DND-41 (cell line): Measurements from ENCODE around the gene NOPCHAP1.

ENCODE experiments used
- EZH2 ChIP-seq: IDR thresholded peaks from 3 replicates; pipeline ENCODE4 v1.6.1; 2012; ENCODE audit warnings: borderline replicate concordance, low read depth, mild to moderate bottlenecking, moderate library complexity, low read length, inconsistent platforms; ENCODE audit not compliant: severe bottlenecking
- TF ChIP-seq, protein P1 (sequence below): IDR thresholded peaks from 2 replicates; pipeline ENCODE4 v1.5.1; 2012; ENCODE audit warnings: borderline replicate concordance, low read length, moderate library complexity, mild to moderate bottlenecking; ENCODE audit not compliant: poor library complexity, severe bottlenecking; ENCODE audit errors: extremely low read depth

DNA sequence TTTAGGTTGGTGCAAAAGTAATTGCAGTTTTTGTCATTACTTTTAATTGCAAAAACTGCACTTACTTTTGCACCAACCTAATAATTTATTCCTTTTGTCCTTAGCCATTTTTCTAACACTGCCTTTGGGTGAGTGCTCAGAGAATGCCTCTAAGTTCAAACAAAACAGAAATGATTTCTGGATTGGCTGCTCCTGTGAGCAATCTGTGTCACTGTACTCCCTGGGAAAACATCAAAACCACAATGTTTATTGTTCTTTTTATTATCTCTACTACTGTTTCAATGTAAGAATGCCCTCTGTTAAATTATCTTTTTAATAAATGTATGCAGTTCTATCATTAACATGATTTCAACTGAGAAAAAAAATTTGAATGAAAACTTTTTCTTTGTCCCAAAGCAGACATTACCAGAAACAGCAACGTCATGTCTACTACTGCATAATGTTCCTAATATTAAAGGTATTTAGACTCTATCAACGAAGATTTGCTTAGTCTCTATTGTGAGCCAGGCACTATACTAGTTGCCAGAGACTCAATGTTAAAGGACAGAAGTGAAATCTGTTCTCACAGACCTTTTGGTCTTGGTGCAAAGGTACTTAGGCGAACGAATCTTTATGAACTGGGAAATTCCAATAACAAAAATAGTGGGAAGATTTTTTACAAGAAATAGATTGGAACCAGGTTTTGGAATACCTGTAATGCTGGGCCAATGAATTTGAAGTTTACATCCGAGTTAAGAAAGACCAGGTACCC is 34.2 kb upstream of the NOPCHAP1 start:
- TF ChIP-seq, protein P1, sequence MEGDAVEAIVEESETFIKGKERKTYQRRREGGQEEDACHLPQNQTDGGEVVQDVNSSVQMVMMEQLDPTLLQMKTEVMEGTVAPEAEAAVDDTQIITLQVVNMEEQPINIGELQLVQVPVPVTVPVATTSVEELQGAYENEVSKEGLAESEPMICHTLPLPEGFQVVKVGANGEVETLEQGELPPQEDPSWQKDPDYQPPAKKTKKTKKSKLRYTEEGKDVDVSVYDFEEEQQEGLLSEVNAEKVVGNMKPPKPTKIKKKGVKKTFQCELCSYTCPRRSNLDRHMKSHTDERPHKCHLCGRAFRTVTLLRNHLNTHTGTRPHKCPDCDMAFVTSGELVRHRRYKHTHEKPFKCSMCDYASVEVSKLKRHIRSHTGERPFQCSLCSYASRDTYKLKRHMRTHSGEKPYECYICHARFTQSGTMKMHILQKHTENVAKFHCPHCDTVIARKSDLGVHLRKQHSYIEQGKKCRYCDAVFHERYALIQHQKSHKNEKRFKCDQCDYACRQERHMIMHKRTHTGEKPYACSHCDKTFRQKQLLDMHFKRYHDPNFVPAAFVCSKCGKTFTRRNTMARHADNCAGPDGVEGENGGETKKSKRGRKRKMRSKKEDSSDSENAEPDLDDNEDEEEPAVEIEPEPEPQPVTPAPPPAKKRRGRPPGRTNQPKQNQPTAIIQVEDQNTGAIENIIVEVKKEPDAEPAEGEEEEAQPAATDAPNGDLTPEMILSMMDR = no peak
- no peak for TF ChIP-seq EZH2
